ENCODE data around the gene GSTO2.

The GSTO2 gene

GRCh38 chr10:104253606-104254410, 15.2 kb upstream of the GSTO2 start:
- DNase-seq (ENCODE audit: low read depth), result no peak

GRCh38 chr10:104254493-104255310, 14.3 kb upstream of the GSTO2 start, which contains the start of gene GSTO1:
TSS of gene GSTO1 (plus strand) at chr10:104254892. CDS start at chr10:104254929, 37 bp downstream.
- DNase-seq (ENCODE audit: low read depth), result no peak

DNA sequence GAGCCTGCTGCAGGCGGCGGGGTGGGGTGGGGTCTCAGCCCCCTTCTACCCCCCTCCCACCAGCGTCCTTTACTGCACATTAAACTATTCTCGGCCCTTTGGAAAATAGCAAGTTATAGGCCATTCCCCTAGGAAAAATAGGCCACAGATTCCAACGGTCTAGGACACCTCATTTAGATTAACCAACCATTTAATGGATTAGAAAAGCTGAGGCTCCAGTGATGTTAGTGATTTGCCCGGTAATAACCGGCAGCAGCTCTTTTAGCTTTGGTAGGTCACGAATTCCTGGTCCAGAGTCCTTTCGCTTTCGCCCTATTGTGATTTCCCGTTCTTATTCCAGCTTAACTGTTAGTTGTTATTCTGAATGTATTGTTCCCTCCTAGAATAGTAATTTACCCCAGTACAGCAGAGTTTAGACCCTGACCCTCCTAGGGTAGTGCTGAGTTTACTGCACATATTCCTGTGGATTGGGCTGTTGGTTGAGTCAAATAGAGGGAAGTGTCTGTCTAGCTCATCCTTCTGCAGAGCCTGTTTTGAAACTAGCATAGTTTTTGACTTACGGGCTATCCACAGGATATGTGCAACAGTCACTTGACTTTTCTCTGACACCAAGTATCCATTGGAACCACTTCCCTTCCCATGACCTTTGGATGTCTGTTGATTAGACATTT, 13.5 kb upstream of the GSTO2 start:
- no peak for DNase-seq (ENCODE audit: low read depth)

GRCh38 chr10:104256335-104256961, 12.5 kb upstream of the GSTO2 start:
- DNase-seq (ENCODE audit: low read depth), result no peak

GRCh38 chr10:104257235-104257634, 11.7 kb upstream of the GSTO2 start:
- no peak for DNase-seq (ENCODE audit: low read depth)

DNA sequence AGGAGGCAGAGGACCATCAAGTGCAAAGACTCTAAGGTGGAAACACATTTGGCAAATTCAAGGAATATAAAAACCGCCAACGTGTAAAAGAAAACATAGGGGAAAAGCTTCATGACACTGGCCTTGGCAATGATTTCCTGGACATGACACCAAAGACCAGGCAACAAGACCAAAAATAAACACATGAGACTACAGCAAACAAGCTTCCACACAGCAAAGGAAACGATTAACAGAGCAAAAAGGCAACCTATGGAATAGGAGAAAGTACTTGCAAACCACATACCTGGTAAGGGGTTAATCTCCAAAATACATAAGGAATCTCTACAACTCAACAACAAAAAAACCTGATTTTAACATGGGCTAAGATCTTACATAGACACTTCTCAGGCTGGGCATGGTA, 10.8 kb upstream of the GSTO2 start:
- DNase-seq (ENCODE audit: low read depth), result no peak

DNA sequence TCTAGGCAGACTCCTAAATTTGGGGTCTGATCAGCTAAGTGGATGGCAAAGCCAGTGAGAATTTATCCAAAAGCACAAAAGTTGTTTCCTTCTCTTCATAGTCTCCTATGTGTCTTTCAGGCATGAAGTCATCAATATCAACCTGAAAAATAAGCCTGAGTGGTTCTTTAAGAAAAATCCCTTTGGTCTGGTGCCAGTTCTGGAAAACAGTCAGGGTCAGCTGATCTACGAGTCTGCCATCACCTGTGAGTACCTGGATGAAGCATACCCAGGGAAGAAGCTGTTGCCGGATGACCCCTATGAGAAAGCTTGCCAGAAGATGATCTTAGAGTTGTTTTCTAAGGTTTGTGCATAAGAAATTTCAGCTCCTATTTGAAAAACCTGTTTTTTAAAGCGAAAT, 9.5 kb upstream of the GSTO2 start:
- no peak for DNase-seq (ENCODE audit: low read depth)

- no peak for DNase-seq (ENCODE audit: low read depth)
Measured at GRCh38 chr10:104259999-104260774, 8.8 kb upstream of the GSTO2 start.

- no peak for DNase-seq (ENCODE audit: low read depth)
Measured at GRCh38 chr10:104260775-104261115, 8.2 kb upstream of the GSTO2 start.

- DNase-seq (ENCODE audit: low read depth), result no peak
Measured at GRCh38 chr10:104262055-104262454, 6.9 kb upstream of the GSTO2 start.

DNA sequence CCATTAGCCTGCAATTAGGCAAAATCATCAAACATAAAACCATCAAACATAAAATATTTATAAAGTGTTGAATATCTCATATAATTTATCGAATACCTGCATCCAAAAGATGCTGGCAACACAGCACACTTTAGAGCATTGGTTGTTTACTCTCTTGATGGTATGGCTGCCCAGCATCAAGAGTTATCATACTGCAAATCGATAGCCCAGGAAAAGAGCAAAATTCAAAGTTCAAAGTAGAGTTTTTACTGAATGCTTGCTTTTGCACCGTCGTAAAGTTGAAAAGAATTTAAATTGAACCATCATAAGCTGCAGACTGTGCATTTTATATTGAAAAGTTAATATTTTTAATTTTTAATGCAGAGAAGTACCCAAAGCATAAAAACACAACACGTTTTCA, 4.2 kb upstream of the GSTO2 start:
- no peak for DNase-seq (ENCODE audit: low read depth)

DNA sequence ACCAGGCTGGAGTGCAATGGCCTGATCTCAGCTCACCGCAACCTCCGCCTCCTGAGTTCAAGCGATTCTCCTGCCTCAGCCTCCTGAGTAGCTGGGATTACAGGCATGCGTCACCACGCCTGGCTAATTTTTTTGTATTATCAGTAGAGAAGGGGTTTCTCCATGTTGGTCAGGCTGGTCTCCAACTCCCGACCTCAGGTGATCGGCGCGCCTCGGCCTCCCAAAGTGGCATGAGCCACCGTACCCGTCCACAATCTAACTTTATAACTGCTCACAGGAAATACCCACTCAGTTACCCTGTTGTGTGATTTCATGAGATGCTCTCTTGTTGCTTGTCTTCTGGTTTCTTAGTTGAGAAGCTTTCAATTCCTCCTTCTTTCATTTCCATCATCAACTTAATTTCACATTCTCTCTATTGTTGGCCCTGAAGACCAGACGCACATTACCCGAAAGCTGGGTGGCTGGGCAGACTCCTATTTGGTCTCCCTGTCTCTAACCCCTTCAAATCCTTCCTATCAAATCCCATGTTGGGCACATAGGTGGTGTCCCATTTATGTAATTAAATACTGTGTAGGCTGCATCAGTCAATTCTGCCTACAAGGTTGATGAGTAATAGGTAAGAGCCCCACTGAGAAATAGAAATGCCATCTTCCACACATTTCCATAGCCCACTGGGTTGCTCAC, 1.1 kb upstream of the GSTO2 start:
- DNase-seq (ENCODE audit: low read depth), result no peak

DNA sequence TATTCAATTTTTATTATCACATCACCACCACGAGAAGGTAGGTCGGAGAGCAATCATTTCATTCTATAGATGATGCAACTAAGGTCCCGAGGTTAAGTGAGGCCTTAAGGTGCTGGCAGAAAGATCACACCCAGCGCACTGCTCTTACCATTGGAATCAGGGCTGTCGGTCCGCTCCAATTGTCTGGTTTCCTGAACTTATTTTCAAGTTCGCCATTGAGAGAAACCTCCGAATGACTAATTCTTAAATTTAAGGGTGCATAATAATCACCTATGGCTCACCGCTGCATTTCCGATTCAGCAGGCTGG, 625 bp upstream of the GSTO2 start:
- DNase-seq (ENCODE audit: low read depth), result no peak

DNA sequence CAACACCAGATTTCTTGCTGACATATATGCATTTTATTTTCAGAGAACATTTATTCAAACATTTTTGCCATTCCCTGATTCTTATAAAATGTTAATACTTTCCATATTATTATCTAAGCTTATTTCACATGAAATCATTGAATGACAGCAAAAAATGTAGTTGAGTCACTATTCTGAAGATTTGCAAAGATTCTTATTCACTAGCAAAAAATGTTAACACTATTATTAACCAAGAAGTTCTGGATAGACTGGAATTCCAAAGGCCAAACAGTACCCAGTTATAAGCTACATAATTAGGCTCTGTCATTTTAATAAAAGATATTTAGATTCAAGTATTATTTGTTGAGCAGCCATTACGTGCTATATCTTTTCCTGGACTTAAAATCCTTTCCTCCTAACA, 4.3 kb downstream of the GSTO2 start:
- DNase-seq (ENCODE audit: low read depth), result no peak

- DNase-seq (ENCODE audit: low read depth), result no peak
Measured at GRCh38 chr10:104273899-104274575, 5.1 kb downstream of the GSTO2 start.

GRCh38 chr10:104274762-104275721, 6.1 kb downstream of the GSTO2 start:
- DNase-seq (ENCODE audit: low read depth), result no peak

- DNase-seq (ENCODE audit: low read depth), result no peak
Measured at GRCh38 chr10:104276192-104276591, 7.2 kb downstream of the GSTO2 start.

- no peak for DNase-seq (ENCODE audit: low read depth)
Measured at GRCh38 chr10:104277785-104278184, 8.8 kb downstream of the GSTO2 start.

DNA sequence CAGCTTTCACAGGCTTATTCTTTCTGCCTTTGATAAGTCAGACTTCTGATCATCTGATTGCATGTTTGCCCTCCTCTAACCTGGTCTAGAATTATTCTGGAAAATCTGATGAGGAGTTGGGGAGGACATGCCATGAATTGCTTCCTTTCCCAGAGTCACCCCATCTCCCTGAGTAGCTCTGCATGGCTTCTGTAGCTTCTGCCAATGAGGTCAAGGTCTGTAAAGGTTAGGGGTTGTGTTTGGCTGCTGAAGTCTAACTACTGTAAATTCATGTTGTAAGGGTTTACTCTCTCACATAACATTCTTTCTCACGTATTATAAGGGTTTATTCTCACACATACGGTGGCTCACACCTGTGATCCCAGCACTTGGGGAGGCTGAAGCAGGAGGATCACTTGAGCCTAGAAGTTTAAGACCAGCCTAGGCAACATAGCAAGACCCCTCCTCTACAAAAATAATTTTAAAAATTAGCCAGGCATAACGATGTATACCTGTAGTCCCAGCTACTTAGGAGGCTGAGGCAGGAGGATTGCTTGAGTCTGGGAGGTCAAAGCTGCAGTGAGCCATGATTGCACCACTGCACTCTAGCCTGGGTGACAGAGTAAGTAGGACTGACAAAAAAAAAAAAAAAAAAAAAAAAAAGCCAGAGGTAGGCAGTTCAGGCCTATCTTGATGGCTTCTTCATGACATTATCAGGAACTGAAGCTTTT, 10.7 kb downstream of the GSTO2 start:
- no peak for DNase-seq (ENCODE audit: low read depth)
